HG02610 (cell line): ENCODE data around the gene STON1.
"Not testable (repeated sequence)": the region's sequence is repeated elsewhere in the genome, so short reads cannot be mapped to it uniquely, and the experiment has no call there.

Experiments used
- ATAC-seq: cut with Tn5 transposase; IDR thresholded peaks from one replicate; pipeline ENCODE4 v1.9.1; 2021; ENCODE audit warnings: mild to moderate bottlenecking, moderate library complexity; ENCODE audit not compliant: unreplicated experiment

STON1 gene

GRCh38 chr2:48530033-48530811 lies at the start of gene STON1:
Gene STON1 (plus strand): TSS chr2:48530154. CDS start chr2:48580634, 50,480 bp downstream.
- peak; percentile 50 for ATAC-seq

- no peak for ATAC-seq
These were observed 49.4 kb upstream of the STON1 start for GRCh38 chr2:48480526-48480925.

GRCh38 chr2:48482313-48482712 lies 47.6 kb upstream of the STON1 start:
- ATAC-seq = no peak

- ATAC-seq = no peak
These were observed 47.2 kb upstream of the STON1 start for GRCh38 chr2:48482769-48483168.

- no peak for ATAC-seq
These were observed 46.4 kb upstream of the STON1 start for GRCh38 chr2:48483506-48483905.

- no peak for ATAC-seq
These were observed 46.0 kb upstream of the STON1 start for GRCh38 chr2:48483916-48484315.

- no peak for ATAC-seq
These were observed 41.4 kb upstream of the STON1 start for GRCh38 chr2:48488545-48488944.

- ATAC-seq = no peak
These were observed 33.1 kb upstream of the STON1 start for GRCh38 chr2:48496849-48497248.

- no peak for ATAC-seq
These were observed 25.2 kb upstream of the STON1 start for GRCh38 chr2:48504647-48505327.

GRCh38 chr2:48507111-48507510 lies 22.8 kb upstream of the STON1 start:
- ATAC-seq = no peak

GRCh38 chr2:48508461-48509124 lies 21.4 kb upstream of the STON1 start:
- ATAC-seq = no peak

- ATAC-seq = no peak
These were observed 19.6 kb upstream of the STON1 start for GRCh38 chr2:48510329-48510728.

GRCh38 chr2:48511849-48512470 lies 18.0 kb upstream of the STON1 start:
- ATAC-seq = no peak

GRCh38 chr2:48512571-48512970 lies 17.4 kb upstream of the STON1 start:
- no peak for ATAC-seq

- ATAC-seq = no peak
These were observed 15.5 kb upstream of the STON1 start for GRCh38 chr2:48514348-48515003.

- ATAC-seq = no peak
These were observed 14.4 kb upstream of the STON1 start for GRCh38 chr2:48515513-48515985.

- no peak for ATAC-seq
These were observed 10.4 kb upstream of the STON1 start for GRCh38 chr2:48519593-48519992.

GRCh38 chr2:48524756-48525155 lies 5.2 kb upstream of the STON1 start:
- not testable (repeated sequence) for ATAC-seq

- no peak for ATAC-seq
These were observed 4.5 kb upstream of the STON1 start for GRCh38 chr2:48525269-48525943.

GRCh38 chr2:48527226-48527885 lies 2.6 kb upstream of the STON1 start:
- no peak for ATAC-seq
